Skin epidermis (tissue), 12 donors: ENCODE results near the gene PDLIM5.
"Not testable (repeated sequence)": the region's sequence is repeated elsewhere in the genome, so short reads cannot be mapped to it uniquely, and the experiment has no call there.

Source experiments
- H3K27ac ChIP-seq, 21 experiments: fragments of 200-600 bp; sonication (generic) in 11 of 21; one replicate each; pipeline ENCODE4 v1.5.0; 2020; ENCODE audit warnings: mild to moderate bottlenecking in 3 of 21, inconsistent platforms in 2 of 21, moderate library complexity in 2 of 21
- H3K4me3 ChIP-seq, 7 experiments: fragments of 200-600 bp; sonication (generic) in 2 of 7; one replicate each; pipeline ENCODE4 v1.5.0; 2020; ENCODE audit warnings: inconsistent platforms in 2 of 7, mild to moderate bottlenecking in 2 of 7, moderate library complexity in 1 of 7

PDLIM5 gene, protein sequence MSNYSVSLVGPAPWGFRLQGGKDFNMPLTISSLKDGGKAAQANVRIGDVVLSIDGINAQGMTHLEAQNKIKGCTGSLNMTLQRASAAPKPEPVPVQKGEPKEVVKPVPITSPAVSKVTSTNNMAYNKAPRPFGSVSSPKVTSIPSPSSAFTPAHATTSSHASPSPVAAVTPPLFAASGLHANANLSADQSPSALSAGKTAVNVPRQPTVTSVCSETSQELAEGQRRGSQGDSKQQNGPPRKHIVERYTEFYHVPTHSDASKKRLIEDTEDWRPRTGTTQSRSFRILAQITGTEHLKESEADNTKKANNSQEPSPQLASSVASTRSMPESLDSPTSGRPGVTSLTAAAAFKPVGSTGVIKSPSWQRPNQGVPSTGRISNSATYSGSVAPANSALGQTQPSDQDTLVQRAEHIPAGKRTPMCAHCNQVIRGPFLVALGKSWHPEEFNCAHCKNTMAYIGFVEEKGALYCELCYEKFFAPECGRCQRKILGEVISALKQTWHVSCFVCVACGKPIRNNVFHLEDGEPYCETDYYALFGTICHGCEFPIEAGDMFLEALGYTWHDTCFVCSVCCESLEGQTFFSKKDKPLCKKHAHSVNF

DNA sequence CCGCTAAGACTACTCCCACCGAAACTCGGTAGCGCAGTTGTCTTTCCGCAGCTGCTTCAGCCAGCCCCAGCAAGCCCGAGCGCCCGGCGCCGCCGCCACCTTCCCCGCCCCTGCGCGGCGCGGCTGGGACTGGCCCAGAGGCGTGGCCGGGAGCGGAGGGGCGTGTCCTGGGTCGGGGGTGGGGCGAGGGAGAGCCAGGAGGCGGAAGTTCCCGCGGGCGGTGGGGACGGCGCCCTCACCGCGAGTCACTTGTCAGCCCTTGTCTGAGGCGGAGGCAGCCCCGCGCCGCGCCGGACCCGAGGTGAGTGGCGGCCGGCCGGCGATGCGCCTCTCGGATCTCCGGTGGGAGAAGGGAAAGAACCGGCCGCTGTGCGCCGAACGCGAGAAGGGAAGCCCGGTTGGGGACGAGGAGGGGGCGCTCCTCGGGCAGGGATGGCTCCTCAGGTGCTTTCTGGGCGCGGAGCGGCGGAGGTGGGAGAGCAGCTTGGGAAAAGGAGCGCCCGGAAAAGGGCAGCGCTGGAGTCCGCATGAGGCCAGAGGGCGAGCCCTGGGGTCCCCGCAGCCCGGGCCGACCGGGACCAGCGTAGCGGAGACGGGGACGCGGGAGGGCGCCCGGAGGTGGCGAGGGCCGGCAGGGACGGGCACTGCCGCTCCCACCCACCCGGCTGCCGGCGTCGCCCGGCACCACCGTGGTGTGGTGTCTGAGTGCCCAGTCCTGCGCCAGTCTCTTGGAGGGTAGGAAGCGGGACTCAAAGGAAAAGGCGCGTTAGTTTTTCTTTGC lies at the start of gene PDLIM5:
Gene PDLIM5 (plus strand): TSS at position 248 of the 781 bp plus-strand sequence. CDS start 3,347 bp downstream, outside the sequence.
- H3K4me3 ChIP-seq, result peak within 1 kb of the TSS; percentile 68 to 98 (median 95)
- peak within 1 kb of the TSS; percentile 80 to 99 (median 95) for H3K27ac ChIP-seq

DNA sequence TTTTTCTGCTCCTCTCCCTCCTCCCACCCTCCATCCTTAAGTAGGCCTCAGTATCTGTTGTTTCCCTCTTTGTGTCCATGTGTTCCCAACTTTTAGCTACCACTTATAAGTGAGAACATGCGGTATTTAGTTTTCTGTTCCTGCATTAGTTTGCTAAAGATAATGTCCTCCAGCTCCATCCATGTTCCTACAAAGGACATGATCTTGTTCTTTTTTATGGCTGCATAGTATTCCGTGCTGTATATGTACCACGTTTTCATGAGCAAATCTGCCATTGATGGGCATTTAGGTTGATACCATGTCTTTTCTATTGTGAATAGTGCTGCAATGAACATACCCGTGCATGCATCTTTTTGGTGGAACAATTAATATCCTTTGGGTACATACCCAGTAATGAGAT lies 49.3 kb upstream of the PDLIM5 start:
- H3K27ac ChIP-seq, H3K4me3 ChIP-seq: not testable (repeated sequence)

DNA sequence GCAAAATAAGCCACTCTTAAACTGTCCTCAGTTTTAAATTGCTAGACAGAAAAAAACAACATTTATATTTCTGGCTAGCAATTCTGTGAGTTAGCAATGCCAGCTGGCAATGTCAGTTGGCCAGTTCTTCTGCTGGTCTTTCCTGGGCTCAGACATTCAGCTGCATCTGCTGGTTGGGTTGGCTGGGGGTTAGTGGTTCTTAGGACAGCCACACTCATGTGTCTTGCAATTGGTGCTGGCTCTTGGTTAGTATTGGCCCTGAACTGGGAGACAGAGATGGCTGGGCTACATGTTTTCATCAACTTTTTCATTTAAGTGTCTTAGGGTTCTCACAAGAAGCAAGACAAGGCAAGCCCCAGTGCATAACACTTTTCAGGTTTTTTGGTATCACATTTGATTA lies 48.0 kb upstream of the PDLIM5 start:
- no peak overlapping the region for H3K27ac ChIP-seq

DNA sequence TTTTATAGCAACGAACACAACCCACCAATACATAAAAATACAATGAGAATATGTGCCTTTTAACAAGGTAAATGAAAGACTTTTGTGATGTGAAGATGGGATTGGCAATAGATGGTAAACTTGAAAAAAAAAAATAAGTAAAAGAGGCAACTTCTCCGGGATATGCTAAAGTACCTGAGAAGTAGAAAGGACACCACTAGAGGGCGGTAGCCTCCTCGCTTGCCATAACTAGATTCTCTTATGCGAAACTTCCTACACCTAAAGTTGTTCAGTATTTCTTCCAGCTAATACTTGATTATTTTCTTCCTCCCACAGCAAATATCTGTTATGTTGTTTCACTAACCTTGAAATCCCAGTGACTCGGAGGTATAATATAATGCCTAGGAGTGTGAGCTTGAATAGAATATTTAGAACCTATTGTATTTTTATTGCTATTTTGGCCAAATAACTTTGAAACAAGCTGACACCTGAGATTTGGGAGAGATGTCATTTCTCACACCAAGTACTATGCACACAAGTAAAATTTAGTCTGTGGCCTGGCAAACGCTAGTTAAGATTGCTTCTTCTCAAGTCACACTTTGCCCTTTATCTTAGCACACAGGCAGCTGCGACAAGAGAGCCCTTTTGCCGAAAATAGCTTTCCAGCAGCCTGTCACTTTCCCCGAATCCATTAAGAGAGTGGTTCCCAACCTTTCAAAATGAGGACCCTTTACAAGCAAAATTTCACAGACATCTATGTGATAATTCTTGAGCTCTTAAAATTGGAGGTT lies 44.9 kb upstream of the PDLIM5 start:
- Histone ChIP-seq H3K27ac (no peak overlapping the region), H3K4me3 (no peak overlapping the region)

More for the DNA sequence above, 48.0 kb upstream of the PDLIM5 start:
- H3K4me3 ChIP-seq, result no peak overlapping the region

DNA sequence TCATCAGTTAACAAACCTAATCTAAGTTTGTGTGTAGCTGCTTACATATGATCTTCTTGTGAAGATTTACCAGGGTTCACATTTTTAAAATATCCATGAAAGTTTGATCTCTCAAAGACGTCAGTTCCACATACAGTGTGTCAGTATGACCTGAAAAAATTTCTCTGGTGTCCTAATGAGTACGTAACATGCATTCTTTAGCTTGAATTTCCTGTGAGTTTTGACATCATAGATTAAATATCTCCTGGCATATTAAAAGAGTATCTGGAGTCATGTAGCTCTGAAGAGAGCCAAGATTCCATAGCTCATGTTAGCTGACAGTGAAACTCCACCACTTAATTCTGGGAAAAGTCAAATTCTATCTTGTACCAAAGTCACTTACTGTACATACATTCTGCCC lies 43.9 kb upstream of the PDLIM5 start:
- Histone ChIP-seq H3K27ac (no peak overlapping the region), H3K4me3 (no peak overlapping the region)

DNA sequence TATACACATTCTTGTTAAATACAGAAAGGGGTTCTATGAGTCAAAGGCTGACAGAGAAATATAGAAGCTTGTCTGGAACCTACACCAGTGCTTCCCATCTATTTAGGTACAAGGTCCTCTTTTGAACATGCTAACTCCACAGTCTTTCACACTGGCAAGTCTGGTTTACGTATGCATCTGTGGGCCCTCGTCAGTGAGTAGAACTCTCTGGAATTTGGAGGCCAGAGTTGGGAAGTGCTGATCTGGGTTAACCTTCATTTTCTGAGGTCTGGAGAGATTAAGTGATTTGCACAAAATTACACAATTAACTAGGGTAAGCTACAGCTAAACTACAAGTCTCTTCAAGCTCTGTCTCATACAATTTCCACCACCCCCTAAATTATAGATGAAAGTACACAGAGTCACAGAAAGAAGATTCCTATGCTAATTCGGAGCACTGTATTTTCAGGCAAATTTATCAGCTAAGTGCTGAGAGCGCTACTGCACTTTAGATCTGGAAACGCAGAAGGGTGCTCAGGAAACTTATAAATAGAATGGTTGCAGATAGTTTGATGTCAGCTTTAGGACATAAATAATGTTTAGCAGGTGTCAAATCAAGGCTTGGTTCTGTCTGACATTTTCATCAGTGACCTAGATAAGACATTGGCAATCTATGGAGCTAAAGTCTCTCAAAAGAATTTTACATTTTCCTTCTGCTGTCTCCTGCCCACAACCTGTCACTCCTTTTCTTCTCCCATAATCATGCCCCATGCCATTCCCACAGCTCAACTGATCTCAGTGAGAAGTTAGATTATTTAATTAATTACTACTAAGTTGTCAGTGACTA lies 43.0 kb upstream of the PDLIM5 start:
- Histone ChIP-seq H3K4me3 (no peak overlapping the region), H3K27ac (no peak overlapping the region)

DNA sequence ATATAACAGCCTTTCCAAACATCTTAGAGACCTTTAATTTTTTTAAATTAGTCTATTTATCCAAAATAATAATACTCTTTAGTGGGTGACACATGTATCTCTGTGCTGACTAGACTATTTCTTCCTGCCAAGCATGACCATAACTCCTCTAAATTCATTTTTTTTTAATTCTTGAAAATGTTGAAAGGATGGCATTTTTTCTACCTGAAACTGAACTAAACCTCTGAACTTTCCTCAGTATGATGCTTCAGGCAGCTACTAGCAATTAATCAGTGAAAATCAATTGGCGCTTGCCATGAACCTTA lies 42.4 kb upstream of the PDLIM5 start:
- H3K4me3 ChIP-seq, result no peak overlapping the region
- H3K27ac ChIP-seq, result no peak overlapping the region

DNA sequence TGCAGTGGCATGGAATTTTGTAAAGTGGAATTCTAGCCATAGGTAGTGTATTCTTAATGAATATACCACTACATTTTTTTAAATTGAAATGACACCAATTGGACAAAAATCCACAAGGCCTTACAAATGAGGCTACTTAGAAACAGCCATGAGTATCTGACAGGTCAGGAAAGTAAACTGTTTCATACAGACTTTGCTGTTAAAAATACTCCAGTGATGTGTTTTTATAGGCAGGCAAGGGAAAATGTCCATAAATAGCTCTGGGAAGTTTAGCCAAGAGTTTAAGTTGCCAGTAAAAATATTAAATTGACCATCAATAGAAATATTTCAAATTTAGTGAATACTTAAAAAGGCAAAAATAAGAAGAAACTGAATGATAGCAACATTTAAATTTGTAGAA lies 41.8 kb upstream of the PDLIM5 start:
- Histone ChIP-seq H3K27ac (no peak overlapping the region), H3K4me3 (no peak overlapping the region)

DNA sequence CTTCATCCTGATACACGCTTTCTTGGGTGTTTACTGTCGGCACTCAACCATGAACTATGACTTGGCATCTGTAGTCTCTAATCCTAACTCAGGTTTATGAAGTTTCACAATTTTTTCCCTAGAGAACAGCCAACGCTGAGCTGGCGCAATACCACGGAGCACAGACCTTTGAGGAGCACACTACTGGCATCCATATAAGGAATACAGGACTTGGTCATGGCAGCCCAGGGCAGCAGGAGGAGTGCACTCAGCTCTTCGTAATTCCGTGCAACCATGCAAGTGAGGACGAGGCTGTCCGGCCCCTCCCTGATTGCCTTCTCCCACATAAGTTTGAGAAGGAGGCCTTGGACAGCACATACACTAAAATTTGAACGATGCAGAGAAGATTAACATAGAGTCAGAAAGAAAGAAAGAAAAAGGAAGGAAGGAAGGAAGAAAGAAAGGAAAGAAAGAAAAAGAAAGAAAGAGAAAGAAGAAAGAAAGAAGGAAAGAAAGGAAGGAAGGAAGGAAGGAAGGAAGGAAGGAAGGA lies 41.0 kb upstream of the PDLIM5 start:
- no peak overlapping the region for H3K4me3 ChIP-seq
- peak overlapping the region in 1 of 21 experiments; percentile 55 for H3K27ac ChIP-seq

DNA sequence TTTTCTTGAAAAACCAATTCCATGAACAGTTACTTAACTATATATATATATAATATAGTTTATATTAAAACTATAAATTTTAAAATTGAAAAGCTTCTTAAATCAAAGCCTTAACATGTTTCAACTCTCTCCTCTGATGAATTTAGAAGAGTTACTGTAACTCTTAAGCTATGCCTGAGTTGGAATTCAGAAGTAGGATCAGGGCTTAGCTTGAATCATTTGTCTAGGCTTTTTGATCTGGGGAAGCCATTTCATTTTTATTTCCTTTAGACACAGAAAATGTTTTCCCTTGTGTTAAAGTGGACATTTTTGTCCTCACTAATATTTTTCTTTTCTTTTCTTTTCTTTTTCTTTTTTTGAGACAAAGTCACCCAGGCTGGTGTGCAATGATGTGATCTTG lies 40.4 kb upstream of the PDLIM5 start:
- H3K27ac ChIP-seq, result no peak overlapping the region
- no peak overlapping the region for H3K4me3 ChIP-seq

DNA sequence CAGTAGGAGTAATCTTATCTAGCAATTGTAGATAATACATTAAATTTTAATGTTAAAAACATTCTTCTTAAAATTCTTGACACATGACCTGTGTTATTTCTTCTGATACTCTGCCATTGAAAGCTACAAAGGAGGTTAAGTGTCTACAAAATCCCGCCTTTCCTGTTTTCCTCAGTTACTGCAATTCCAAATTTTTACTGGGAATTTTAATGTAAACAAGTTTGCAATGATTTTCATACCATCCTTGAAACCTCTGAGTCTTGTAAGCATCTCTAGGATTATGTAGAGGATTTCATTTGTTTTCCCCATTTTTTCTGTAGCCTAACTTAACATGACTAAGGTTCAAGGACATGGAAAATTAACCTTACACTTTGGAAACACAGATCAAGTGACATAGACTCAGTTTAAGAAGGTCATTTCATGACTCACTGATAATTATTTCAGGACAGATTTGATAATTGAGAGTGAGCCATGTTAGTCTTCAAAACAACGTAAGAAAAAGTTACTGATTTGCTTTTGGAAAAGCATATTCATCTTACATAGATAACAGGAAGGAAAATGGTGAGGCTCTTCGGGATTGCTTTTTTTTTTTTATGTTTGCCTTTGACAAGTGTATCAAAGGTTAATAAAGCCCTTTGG lies 39.6 kb upstream of the PDLIM5 start:
- Histone ChIP-seq H3K4me3 (no peak overlapping the region), H3K27ac (peak overlapping the region in 1 of 21 experiments; percentile 3)

DNA sequence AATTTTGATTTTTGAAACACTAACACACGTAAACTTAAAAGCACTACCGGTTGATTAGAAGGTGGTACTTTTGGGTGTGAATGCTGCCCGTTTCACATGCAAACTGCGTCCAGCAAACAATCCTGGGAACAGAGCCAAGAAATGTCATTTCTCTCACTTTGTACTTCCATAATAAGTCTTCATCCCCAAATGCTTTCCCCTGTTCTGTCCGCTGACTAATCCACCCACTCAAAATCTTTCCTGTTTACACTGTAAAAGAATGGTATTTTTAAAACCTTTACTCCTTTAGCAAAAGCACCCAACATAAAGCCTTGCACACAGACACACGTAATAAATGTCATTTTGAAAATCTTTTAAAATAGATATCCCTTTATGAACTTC lies 39.1 kb upstream of the PDLIM5 start:
- H3K27ac ChIP-seq, result peak overlapping the region in 1 of 21 experiments; percentile 3
- H3K4me3 ChIP-seq, result no peak overlapping the region

DNA sequence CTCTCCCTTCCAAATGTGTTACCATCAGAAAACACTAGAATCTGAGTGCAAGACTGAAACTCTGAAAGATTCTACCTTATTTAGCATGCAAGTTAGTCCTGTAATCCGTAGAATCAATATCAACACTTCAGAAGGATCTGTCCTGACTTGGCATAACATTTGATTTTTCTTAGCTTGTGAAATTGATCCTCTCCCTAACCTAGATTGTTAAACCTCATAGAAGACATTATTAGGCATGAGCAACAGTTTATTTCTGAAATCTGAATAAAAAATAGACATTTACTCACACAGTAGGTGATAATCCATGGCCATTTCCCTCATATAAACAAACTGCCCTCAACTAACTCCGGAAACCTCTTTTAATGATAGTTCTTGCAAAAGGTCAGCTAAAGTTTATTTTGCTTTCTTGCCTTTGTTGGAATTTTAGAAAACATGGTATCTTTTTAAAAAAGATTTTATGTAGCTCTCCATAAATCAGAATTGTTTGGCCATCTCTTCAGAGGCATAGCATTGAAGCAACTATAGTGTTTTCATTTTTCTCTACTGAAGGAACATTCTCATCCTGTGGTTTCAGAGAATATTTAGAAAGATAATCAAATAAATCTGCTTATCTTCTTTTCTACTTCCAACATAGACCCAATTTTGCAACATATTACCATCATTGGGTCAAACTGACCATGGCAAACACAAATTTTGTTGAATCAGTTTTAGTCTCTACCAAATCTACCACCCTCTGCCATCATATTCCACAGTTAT lies 38.5 kb upstream of the PDLIM5 start:
- no peak overlapping the region for H3K4me3 ChIP-seq

DNA sequence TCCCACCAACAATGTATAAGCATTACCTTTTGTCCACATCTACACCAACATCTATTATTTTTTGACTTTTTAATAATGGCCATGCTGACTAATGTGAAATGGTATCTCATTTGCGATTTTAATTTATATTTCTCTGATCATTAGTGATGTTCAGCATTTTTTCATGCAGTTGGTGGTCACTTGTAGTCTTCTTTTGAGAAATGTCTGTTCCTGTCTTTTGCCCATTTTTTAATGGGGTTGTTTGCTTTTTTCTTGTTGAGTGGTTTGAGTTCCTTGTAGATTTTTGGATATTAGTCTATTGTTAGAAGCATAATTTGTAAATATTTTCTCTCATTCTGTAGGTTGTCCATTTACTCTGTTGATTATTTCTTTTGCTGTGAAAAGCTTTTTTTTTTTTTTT lies 36.8 kb upstream of the PDLIM5 start:
- Histone ChIP-seq H3K27ac (no peak overlapping the region), H3K4me3 (no peak overlapping the region)

More for the DNA sequence above, 38.5 kb upstream of the PDLIM5 start:
- no peak overlapping the region for H3K27ac ChIP-seq

DNA sequence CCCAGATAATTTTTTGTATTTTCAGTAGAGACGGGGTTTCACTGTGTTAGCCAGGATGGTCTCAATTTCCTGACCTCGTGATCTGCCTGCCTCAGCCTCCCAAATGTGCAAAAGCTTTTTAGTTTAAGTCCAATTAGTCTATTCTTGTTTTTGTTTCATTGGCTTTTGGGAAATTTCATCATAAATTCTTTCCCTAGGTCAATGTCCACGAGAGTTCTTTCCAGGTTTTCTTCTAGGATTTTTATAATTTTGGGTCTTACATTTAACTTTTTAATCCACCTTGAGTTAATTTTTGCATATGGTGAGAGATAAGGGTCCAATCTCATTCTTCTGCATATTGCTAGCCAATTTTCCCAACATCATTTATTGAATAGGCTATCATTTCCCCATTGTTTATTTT lies 36.3 kb upstream of the PDLIM5 start:
- no peak overlapping the region for H3K27ac ChIP-seq
- H3K4me3 ChIP-seq, result no peak overlapping the region

DNA sequence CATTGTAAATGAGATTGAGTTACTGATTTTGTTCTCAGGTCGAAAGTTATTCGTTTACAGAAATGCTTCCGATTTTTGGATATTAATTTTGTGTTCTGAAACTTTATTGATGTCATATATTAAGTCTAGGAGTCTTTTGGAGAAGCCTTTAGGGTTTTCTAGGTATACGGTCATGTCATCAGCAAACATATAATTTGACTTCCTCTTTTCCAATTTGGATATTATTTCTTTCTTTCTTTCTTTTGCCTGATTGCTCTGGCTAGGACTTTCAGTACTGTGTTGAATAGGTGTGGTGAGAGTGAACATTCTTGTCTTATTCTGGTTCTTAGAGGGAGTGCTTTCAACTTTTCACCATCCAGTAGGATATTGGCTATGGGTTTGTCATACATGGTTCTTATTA lies 35.4 kb upstream of the PDLIM5 start:
- no peak overlapping the region for H3K27ac ChIP-seq
- no peak overlapping the region for H3K4me3 ChIP-seq

DNA sequence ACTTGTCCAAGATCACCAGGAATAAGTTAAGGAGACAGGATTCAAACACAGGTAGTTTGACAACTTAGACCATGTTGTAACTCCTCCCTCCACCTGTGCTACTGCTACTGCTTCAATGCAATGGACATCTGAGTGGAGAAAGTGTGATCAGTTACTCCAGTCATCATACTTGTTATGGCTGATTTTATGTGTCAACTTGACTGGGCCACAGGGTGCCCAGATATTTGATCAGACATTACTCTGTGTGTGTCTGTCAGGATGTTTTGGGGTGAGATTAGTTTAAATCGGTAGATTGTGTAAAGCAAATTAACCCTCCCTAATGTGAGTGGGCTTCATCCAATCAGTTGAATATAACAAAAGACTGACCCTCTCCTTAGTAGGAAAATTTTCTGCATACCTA lies 34.8 kb upstream of the PDLIM5 start:
- Histone ChIP-seq H3K27ac (no peak overlapping the region), H3K4me3 (no peak overlapping the region)

DNA sequence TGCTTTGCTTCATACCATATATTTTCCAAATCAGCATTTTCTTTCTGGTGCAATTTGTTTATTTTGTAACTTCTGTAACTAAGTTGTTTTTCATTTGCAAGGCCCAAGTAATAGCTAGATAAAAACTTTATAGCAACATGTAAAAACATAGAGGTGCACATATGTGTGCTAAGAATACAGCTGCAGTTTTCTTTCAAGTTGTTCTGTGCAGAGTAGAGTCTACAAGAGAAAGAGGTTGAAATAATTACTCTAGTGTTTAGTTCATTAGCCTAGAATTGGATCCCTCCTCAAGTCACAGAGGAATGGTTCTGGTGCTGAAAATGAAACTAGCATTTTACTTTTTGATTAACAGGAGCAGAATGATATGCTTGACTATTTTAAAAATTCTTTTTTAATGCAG lies 32.2 kb upstream of the PDLIM5 start:
- H3K27ac ChIP-seq, result no peak overlapping the region
- H3K4me3 ChIP-seq, result no peak overlapping the region
